ENCODE results near the gene RAP1GAP2.

GRCh38 chr17:2898255-2898926 lies 102.2 kb downstream of the RAP1GAP2 start:
- no peak for TF ChIP-seq CTCF (IDR thresholded peaks at IDR 0.05; ENCODE audit: insufficient read depth, low read depth, low read length)
- TF ChIP-seq EZH2 (IDR thresholded peaks at IDR 0.05; ENCODE audit: insufficient read depth, low read length) = no peak
